ENCODE results near the gene ARHGAP29. TPM values are rescaled to one million over a fixed set of nuclear protein-coding genes. Genes with fewer than 3 reads are reported as not detected.
A peak's percentile ranks its signal among the peaks of the same experiment; 100 is the strongest.

The ARHGAP29 gene
- total and polyA plus RNA-seq, 2 experiments from 2014 or later: 4.6 to 6.9 TPM

DNA sequence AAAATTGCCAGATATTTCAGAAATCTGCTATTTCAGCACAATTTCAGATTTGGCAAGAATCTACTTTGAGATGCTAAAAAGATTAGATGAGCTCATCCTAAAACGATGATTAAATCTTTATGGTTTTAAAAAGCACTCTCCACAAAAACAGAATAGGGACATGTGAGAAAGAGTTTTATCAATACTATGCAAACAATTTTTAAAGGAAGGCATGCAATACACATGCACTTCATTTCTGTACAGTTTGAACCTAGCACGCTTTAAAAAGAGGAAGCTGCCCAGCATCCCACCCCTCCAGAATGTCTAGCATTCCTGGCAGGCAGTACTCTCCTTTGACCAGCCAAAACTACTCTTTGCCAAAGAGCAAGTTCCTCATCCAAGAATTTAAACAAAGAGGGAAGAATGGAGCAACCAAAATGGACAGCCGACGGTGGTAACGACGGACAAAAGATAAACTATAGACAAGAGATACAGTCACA is 1.3 kb downstream of the ARHGAP29 start:
- no peaks in the 10 kb centered on the region for H3K9me3 Mint-ChIP-seq
- peak overlapping the region; percentile 84 for H3K4me2 ChIP-seq
- H3K4me3 Mint-ChIP-seq: peak overlapping the region; percentile 79
- ATAC-seq: no peak
- no peaks in the 10 kb centered on the region for H3F3A ChIP-seq (replicated peaks; ENCODE audit: low read depth)
- DNase-seq (ENCODE audit: low spot score): peak; percentile 41
- H3K36me3 Mint-ChIP-seq (ENCODE audit: low read depth): no peaks in the 10 kb centered on the region; the same call in 2 of the 3 replicates
- H3K4me3 ChIP-seq: peak overlapping the region; percentile 78
- no peak overlapping the region for H3K27ac Mint-ChIP-seq
- peaks cover 41% of the 10 kb centered on the region for H3K27me3 Mint-ChIP-seq (ENCODE audit: insufficient read depth, low read depth, poor library complexity)
- H3K4me1 Mint-ChIP-seq: peaks cover 22% of the 10 kb centered on the region
- H3K9me2 ChIP-seq (ENCODE audit: insufficient read depth): no peaks in the 10 kb centered on the region
- H3K79me2 ChIP-seq (replicated peaks; ENCODE audit: insufficient read depth): peaks cover 6% of the 10 kb centered on the region; the same call in 1 of the 2 replicates
- H3K36me3 ChIP-seq (ENCODE audit: insufficient read depth): no peaks in the 10 kb centered on the region
- H4K20me1 ChIP-seq (replicated peaks; ENCODE audit: insufficient read depth): peaks cover 9% of the 10 kb centered on the region; the same call in 1 of the 2 replicates
- H3K27ac ChIP-seq (ENCODE audit: low read depth): no peak overlapping the region
- H3K27me3 ChIP-seq (ENCODE audit: insufficient read depth): peaks cover 59% of the 10 kb centered on the region
- peaks cover 18% of the 10 kb centered on the region for H3K4me1 ChIP-seq (ENCODE audit: insufficient read depth)
- 0 out of 2 replicates have a peak overlapping the region, but pooled peaks have one; percentile 78 for H2AFZ ChIP-seq
- TF ChIP-seq ZNF114 (CRISPR knock-in tag; IDR thresholded peaks at IDR 0.05): no peak
- TF ChIP-seq, protein P1, sequence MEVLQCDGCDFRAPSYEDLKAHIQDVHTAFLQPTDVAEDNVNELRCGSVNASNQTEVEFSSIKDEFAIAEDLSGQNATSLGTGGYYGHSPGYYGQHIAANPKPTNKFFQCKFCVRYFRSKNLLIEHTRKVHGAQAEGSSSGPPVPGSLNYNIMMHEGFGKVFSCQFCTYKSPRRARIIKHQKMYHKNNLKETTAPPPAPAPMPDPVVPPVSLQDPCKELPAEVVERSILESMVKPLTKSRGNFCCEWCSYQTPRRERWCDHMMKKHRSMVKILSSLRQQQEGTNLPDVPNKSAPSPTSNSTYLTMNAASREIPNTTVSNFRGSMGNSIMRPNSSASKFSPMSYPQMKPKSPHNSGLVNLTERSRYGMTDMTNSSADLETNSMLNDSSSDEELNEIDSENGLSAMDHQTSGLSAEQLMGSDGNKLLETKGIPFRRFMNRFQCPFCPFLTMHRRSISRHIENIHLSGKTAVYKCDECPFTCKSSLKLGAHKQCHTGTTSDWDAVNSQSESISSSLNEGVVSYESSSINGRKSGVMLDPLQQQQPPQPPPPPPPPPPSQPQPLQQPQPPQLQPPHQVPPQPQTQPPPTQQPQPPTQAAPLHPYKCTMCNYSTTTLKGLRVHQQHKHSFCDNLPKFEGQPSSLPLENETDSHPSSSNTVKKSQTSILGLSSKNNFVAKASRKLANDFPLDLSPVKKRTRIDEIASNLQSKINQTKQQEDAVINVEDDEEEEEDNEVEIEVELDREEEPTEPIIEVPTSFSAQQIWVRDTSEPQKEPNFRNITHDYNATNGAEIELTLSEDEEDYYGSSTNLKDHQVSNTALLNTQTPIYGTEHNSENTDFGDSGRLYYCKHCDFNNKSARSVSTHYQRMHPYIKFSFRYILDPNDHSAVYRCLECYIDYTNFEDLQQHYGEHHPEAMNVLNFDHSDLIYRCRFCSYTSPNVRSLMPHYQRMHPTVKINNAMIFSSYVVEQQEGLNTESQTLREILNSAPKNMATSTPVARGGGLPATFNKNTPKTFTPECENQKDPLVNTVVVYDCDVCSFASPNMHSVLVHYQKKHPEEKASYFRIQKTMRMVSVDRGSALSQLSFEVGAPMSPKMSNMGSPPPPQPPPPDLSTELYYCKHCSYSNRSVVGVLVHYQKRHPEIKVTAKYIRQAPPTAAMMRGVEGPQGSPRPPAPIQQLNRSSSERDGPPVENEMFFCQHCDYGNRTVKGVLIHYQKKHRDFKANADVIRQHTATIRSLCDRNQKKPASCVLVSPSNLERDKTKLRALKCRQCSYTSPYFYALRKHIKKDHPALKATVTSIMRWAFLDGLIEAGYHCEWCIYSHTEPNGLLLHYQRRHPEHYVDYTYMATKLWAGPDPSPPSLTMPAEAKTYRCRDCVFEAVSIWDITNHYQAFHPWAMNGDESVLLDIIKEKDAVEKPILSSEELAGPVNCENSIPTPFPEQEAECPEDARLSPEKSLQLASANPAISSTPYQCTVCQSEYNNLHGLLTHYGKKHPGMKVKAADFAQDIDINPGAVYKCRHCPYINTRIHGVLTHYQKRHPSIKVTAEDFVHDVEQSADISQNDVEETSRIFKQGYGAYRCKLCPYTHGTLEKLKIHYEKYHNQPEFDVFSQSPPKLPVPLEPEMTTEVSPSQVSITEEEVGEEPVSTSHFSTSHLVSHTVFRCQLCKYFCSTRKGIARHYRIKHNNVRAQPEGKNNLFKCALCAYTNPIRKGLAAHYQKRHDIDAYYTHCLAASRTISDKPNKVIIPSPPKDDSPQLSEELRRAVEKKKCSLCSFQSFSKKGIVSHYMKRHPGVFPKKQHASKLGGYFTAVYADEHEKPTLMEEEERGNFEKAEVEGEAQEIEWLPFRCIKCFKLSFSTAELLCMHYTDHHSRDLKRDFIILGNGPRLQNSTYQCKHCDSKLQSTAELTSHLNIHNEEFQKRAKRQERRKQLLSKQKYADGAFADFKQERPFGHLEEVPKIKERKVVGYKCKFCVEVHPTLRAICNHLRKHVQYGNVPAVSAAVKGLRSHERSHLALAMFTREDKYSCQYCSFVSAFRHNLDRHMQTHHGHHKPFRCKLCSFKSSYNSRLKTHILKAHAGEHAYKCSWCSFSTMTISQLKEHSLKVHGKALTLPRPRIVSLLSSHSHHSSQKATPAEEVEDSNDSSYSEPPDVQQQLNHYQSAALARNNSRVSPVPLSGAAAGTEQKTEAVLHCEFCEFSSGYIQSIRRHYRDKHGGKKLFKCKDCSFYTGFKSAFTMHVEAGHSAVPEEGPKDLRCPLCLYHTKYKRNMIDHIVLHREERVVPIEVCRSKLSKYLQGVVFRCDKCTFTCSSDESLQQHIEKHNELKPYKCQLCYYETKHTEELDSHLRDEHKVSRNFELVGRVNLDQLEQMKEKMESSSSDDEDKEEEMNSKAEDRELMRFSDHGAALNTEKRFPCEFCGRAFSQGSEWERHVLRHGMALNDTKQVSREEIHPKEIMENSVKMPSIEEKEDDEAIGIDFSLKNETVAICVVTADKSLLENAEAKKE (CRISPR knock-in tag; IDR thresholded peaks at IDR 0.05): no peak
- TF ChIP-seq CTCF (conservative IDR thresholded peaks at IDR 0.05; ENCODE audit: low read depth in 2 of 2): no peak
- TF ChIP-seq ZNF331 (CRISPR knock-in tag; IDR thresholded peaks at IDR 0.05; ENCODE audit: low read depth): no peak
- TF ChIP-seq STAT1 (IDR thresholded peaks at IDR 0.05; ENCODE audit: unreplicated experiment): no peak
- no peak for TF ChIP-seq JUNB (IDR thresholded peaks at IDR 0.05; ENCODE audit: unreplicated experiment)
- no peak for TF ChIP-seq EZH2phosphoT487 (IDR thresholded peaks at IDR 0.05; ENCODE audit: unreplicated experiment)
- no peak for TF ChIP-seq EZH2 (IDR thresholded peaks at IDR 0.05; ENCODE audit: low read depth, unreplicated experiment)
- TF ChIP-seq REST (IDR thresholded peaks at IDR 0.05; ENCODE audit: unreplicated experiment): no peak
- TF ChIP-seq POLR2AphosphoS5 (IDR thresholded peaks at IDR 0.05; ENCODE audit: low read depth): no peak
- no peak for TF ChIP-seq NANOG (IDR thresholded peaks at IDR 0.05; ENCODE audit: borderline replicate concordance)
- no peak for TF ChIP-seq CREB1 (CRISPR knock-in tag; IDR thresholded peaks at IDR 0.05; ENCODE audit: low read depth)
- TF ChIP-seq, protein P2, sequence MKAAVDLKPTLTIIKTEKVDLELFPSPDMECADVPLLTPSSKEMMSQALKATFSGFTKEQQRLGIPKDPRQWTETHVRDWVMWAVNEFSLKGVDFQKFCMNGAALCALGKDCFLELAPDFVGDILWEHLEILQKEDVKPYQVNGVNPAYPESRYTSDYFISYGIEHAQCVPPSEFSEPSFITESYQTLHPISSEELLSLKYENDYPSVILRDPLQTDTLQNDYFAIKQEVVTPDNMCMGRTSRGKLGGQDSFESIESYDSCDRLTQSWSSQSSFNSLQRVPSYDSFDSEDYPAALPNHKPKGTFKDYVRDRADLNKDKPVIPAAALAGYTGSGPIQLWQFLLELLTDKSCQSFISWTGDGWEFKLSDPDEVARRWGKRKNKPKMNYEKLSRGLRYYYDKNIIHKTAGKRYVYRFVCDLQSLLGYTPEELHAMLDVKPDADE (IDR thresholded peaks at IDR 0.05): no peak

All from GM23338 (cell line).